Measurements from ENCODE around the gene AKNA.

DNA sequence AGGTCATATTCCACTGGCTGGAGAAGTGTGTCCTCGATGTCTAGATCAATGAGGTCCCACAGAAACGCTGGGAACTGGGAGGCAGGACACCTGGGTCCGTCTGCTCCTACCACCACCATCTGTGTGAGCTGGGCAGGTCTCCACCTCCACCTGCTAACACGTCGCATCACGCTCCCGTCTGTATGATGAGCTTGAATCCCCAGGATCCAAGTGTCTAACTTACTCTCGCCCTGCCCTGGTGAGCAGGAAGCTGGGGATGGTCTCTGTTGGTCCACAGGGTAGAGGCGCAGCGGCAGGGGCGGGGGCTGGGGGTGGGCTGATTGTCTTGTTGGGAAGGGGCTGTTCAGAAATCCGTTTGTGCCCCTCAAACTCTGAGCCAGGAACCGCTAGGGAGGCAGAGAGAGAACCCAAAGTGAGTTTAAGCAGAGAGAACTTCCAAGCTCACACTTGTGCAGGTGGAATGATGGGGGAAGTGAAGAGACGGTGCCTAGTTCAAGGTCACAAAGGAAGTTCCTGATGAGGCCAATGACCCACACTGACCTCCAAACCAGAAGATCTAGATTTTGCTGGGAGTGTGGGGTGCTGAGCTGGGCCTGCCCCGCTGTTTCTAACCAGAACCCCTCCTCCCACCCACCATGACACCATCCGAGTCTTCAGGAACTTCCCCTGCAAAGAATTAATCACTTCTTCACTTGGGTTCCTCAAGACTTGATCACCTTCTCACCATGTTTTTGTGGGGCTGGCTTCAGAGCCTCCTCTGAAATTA, 37.0 kb downstream of the AKNA start:
- TF ChIP-seq SMAD4 (CRISPR knock-in tag; IDR thresholded peaks at IDR 0.05) (no peak), ZNF423 (CRISPR knock-in tag; IDR thresholded peaks at IDR 0.05) (no peak), CTCF (IDR thresholded peaks at IDR 0.05) (no peak), ZNF263 (CRISPR knock-in tag; IDR thresholded peaks at IDR 0.05; ENCODE audit: low read depth) (no peak), ESRRA (CRISPR knock-in tag; IDR thresholded peaks at IDR 0.05; ENCODE audit: borderline replicate concordance) (no peak), IRF1 (CRISPR knock-in tag; IDR thresholded peaks at IDR 0.05) (no peak), ZBTB21 (CRISPR knock-in tag; IDR thresholded peaks at IDR 0.05; ENCODE audit: borderline replicate concordance) (no peak), NR2C2 (CRISPR knock-in tag; IDR thresholded peaks at IDR 0.05) (no peak), TCF7 (CRISPR knock-in tag; IDR thresholded peaks at IDR 0.05; ENCODE audit: low read depth) (no peak), ELF4 (CRISPR knock-in tag; IDR thresholded peaks at IDR 0.05; ENCODE audit: low read depth) (no peak), ATF2 (CRISPR knock-in tag; IDR thresholded peaks at IDR 0.05; ENCODE audit: borderline replicate concordance, low read depth) (no peak), OVOL2 (CRISPR knock-in tag; IDR thresholded peaks at IDR 0.05; ENCODE audit: borderline replicate concordance) (no peak)
- TF ChIP-seq, protein P1, sequence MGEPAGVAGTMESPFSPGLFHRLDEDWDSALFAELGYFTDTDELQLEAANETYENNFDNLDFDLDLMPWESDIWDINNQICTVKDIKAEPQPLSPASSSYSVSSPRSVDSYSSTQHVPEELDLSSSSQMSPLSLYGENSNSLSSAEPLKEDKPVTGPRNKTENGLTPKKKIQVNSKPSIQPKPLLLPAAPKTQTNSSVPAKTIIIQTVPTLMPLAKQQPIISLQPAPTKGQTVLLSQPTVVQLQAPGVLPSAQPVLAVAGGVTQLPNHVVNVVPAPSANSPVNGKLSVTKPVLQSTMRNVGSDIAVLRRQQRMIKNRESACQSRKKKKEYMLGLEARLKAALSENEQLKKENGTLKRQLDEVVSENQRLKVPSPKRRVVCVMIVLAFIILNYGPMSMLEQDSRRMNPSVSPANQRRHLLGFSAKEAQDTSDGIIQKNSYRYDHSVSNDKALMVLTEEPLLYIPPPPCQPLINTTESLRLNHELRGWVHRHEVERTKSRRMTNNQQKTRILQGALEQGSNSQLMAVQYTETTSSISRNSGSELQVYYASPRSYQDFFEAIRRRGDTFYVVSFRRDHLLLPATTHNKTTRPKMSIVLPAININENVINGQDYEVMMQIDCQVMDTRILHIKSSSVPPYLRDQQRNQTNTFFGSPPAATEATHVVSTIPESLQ (CRISPR knock-in tag; IDR thresholded peaks at IDR 0.05): no peak
- TF ChIP-seq, protein P2, sequence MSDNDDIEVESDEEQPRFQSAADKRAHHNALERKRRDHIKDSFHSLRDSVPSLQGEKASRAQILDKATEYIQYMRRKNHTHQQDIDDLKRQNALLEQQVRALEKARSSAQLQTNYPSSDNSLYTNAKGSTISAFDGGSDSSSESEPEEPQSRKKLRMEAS (CRISPR knock-in tag; IDR thresholded peaks at IDR 0.05): no peak
